Activated CD4-positive, alpha-beta T cell treated with anti-CD3 and anti-CD28 coated beads, Interleukin-2, amount 50 U/mL, for 4 hours (primary cell): ENCODE data around the gene DAGLB.
"Not testable (repeated sequence)": the region's sequence is repeated elsewhere in the genome, so short reads cannot be mapped to it uniquely, and the experiment has no call there.

ENCODE experiments used
- DNase-seq, 2 experiments: peaks; one replicate each; pipeline ENCODE4 v3.0.0-alpha.2; 2020

The DAGLB gene

DNA sequence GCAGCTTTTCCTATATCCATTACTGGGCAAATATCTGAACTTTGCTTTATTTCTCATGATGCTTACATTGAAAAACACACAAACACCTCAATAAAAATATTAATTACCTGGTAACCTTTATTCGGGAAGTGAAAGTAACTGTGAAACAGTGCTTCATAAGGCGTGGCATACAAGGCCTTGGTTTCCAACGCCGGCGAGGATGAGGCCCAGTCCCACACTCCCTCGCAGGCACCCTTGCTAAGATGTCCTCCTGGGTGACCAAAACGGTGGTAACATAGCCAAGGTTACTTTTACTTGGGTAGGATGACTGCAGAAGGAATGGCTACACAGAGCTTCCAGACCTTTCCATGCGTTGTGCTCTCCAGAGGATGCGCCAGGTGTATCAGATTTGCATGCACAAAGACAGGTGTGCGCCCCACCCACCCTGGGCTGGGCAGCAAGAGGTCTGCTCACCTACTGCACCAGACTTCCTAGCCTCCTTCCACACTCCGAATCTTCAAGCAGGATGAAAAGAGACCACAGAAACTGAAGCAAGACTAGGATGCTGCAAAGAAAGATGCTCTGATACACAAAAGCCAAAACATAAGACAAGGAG is 13.3 kb upstream of the DAGLB start:
- no peak for DNase-seq

DNA sequence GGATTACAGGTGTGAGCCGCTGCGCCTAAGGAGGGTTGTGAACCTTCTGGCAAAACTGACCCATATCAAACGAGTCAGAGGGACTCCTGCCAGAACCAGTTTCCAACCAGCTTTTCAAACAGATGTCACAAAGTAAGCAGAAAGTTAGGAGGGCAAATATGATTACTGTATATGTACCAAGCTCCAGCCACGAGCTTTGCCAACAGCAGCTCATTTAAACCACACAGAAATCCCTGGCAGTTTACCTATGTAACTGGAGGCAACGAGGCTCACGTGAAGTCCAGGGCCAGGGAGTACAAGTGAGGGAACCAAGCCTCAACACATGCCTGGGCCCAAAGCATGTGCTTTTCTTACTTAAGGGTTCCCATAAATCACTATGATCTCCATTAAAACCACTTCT is 12.5 kb upstream of the DAGLB start:
- no peak for DNase-seq

DNA sequence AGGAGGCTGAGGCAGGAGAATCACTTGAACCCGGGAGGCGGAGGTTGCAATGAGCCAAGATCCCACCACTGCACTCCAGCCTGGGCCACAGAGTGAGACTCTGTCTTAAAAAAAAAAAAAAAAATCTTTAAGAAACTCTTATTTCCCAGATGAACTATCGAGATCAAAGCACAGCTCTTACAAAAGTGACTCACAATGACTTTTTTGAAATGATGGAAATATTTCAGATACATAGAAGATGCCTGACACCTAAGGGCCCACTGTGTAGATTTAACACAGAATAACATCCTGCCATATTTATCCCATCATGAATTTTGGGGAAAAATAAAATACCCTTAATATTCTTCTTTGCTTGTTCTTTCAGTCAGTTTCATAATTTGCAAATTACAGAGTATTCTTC is 10.9 kb upstream of the DAGLB start:
- DNase-seq = not testable (repeated sequence)

DNA sequence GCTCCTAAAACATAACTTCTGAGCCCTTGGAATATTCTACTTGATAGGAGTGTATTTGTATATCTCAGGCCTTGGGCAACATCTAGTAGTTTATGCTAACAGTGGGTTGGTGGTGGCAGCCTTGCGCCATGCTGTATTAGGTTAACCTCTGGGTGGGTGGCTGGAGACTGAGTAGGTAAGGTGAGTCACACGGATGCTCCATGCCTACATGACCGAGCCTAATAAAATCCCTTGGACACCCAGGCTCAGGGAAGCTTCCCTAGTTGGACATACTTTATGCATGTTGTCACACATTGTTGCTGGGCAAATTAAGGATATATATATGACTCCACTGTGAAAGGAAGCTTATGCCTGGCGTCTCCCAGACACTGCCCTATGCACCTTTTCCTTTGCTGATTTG is 6.0 kb upstream of the DAGLB start:
- no peak for DNase-seq

DNA sequence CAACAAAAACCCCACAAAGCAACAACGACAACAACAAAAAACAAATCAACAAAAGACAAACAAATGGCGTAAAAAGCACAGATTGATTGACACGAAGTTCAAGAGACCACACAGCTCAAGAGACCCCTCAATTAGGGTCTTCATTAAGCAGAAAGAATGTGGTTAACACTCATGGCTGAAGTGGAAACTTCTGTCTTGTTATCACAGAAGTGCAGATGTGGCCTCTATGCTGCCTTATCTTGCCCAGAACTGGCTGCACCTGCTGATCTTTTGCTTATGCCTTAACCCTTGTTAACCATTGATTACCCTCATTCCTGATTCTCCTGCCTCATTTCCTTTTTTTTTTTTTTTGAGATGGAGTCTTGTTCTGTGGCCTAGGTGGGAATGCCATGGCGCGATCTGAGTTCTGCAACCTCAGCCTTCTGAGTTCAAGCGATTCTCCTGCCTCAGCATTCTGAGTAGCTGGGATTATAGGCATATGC is 3.5 kb upstream of the DAGLB start:
- DNase-seq = no peak

DNA sequence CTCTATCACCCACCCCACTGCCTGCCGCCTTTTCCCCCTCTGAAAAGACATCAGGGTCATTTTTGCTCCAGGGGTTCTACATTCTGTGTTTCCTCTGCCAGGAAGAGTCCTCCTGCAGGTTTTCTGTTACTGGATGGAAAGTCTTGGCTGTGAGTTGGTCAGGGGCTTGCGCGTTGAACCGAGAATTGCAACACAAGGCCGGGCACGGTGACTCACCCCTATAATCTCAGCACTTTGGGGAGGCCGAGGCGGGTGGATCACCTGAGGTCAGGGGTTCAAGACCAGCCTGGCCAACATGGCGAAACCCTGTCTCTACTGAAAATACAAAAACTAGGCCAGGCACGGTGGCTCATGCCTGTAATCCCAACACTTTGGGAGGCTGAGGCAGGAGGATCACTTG is 2.8 kb upstream of the DAGLB start:
- DNase-seq = not testable (repeated sequence)

DNA sequence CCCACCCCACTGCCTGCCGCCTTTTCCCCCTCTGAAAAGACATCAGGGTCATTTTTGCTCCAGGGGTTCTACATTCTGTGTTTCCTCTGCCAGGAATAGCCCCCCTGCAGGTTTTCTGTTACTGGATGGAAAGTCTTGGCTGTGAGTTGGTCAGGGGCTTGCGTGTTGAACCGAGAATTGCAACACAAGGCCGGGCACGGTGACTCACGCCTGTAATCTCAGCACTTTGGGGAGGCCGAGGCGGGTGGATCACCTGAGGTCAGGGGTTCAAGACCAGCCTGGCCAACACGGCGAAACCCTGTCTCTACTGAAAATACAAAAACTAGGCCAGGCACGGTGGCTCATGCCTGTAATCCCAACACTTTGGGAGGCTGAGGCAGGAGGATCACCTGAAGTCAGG is 2.1 kb upstream of the DAGLB start:
- DNase-seq = not testable (repeated sequence)

DNA sequence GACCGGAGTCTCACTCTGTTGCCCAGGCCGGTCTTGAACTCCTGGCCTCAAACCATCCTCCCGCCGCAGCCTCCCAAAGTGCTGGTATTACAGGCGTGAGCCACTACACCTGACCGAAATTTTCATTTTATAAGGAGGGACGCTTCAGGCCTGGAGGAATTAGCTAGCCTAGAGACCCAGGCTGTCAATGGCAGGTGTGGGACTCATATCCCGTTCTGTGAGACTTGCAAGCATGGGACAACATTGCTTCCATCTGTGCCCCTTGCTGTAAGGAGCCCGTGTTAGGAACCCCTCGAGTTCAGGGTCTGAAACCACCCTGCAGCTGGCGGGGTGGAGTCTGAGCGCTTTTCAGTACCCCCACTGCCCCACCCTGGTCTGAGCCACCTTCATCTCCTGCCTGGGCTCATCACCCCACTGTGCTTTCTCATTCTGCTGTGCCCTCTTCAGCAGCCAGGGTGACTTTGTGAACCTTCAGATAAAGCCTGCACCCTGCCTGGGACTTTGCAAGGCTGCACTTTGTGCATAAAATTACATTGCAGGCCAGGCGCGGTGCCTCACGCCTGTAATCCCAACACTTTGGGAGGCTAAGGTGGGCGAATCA is 1.3 kb upstream of the DAGLB start:
- no peak for DNase-seq

DNA sequence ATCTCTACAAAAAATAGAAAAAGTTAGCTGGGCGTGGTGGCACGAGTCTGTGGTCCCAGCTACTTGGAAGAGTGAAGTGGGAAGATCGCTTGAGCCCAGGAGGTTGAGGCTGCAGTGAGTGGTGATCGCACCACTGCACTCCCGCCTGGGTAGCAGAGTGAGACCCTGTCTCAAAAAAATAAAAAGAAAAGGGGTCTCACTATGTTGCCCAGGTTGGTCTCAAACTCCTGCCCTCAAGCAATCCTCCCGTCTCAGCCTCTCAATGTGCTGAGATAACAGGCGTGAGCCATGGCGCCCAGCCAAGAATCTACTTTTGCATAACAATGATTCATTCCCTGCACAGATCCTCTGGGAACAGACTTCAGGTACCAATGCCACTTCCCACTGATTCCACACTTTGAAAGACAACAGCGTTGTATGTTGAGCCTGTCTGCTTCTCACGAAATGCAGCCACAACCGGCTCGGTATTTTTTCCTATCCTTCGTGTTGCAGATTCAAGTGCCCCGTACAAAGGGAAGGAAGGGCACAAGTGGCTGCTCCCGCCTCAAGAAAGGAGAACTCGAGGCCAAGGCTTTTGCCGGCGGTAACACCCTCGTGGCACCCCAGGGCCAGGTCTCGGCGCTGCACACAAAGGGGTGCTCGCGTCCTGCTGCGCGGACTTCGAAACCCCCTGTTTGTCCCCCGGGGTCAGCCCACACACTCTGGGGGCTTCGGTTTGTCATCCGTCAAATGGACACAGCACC is 745 bp downstream of the DAGLB start:
- DNase-seq = no peak

DNA sequence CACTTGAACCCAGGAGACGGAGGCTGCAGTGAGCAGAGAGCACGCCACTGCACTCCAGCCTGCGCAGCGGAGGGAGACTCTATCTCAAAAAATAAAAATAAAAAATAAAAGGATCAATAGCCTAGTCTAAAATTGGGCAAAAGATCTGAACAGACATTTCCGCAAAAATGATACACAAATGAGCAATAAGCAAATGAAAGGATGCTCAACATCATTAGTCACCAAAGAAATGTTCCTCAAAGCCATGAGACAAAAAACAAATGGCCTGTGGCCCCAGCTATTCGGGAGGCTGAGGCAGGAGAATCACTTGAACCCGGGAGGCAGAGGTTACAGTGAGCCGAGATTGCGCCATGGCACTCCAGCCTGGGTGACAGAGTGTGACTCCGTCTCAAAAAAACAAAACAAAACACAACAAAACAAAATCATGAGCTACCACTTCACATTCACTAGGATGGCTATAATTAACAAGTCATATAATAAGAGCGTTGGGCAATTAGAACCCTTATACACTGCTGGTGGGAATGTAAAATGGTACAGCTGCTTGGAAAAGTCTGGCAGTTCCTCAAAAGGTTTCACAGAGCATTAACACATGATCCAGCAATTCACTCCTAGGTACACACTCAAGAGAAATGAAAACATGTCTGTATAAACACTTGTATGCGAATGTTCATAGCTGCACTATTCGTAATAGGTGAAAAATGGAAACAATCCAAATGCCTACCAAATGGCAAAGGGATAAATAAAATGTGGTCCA is 3.1 kb downstream of the DAGLB start:
- no peak for DNase-seq

DNA sequence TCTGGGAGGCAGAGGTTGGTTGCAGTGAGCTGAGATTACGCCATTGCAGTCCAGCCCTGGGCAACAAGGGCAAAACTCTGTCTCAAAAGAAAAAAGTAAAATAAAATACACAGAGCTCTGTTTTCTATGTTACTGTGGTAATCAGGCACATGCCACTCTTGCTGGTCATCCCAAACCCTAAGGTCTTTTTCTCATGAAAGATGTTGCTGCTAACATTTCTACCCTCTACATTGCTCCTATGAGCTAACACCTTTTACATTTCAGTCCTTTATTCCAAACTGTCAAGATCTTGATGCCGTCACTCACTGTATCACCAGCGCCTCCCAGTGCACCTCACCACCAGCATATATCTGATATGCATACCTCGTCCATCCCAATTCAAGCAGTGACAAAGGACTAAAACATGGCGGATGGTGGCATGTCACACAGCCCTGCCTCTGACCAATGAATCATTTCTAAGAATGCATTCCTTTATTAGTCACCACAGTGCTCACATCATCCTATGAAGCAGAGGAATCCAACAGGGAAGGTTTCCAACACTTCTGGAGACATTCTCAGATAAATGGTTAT is 4.3 kb downstream of the DAGLB start:
- no peak for DNase-seq

DNA sequence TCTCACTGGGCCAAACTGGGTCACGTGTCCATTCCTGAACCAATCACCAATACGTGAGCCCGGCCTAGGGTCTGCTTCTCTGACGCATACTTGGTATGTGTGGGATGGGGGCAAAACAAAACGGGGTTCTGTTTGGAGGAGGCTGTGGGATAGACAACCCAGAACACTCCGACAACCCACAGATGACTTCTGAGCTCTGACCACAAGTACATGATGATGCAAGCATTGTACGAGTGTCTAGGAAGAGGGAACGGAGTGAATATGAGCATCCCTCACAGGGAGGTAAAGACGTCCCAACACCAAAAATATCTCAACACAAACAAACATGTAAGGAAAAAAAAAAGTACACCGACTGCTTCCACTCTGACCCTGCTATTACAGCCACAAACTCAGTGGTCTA is 5.6 kb downstream of the DAGLB start:
- DNase-seq = no peak

DNA sequence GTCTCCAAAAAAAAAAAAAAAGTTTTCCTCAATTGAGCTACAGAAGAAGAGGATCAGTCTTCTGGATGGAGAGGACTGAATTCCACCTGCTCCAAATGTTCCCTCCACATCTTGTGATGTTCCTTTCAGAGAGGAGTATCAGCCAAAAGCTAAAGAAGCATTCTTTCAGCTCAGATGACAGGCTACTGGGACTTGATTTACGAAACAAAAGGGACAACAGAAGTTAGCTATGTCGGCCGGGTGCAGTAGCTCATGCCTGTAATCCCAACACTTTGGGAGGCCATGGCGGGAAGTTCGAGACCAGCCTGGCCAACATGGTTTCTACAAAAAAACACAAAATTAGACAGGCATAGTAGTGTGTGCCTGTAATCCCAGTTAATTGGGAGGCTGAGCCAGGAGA is 7.4 kb downstream of the DAGLB start:
- DNase-seq = no peak

DNA sequence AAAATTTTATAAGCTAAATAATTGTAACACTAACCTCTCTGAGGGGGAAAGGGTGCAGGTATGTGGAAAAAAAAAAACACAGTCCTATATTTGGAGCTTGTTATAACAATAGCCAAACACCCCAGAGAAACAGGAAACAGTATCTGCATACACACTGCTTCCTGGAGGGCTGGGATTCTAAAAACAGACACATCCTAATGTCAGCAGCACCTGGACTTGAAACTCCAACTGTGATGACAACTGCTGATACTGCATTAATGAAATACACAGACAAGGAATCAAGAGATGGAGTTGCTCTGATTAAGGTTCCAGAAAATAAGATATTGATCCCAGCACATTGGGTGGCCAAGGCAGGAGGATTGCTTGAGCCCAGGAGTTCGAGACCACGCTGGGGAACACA is 9.3 kb downstream of the DAGLB start:
- no peak for DNase-seq

DNA sequence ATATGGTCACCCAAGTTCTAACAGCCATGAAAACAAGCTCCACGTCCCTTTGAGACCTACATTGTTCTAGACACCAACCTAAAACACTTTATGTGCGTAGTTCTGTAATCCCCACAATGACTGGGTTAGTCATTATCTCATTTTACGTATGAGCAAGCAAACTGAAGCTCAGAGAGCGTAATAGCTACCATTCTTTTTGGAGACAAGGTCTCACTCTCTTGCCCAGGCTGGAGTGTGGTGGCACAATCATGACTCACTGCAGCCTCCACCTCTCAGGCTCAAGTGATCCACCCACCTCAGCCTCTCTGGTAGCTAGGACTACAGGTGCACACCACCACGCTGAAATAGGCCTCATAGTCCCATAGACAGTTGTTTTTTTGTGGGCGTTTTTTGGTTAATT is 10.5 kb downstream of the DAGLB start:
- DNase-seq = no peak

DNA sequence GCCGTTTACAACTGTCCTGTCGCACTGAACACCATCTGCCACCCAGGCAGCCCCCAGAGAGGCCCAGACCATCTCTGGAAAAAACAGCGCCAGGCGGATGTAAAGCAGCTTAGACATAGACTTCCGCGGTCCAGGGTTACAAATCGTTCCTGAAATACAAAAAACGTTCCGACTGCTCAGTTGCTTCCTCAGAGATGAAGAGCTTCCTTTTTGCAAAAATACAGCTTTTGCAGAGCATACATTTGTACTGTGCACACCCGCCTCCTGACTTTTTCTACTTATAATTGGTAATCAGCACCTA is 11.4 kb downstream of the DAGLB start:
- DNase-seq = no peak

DNA sequence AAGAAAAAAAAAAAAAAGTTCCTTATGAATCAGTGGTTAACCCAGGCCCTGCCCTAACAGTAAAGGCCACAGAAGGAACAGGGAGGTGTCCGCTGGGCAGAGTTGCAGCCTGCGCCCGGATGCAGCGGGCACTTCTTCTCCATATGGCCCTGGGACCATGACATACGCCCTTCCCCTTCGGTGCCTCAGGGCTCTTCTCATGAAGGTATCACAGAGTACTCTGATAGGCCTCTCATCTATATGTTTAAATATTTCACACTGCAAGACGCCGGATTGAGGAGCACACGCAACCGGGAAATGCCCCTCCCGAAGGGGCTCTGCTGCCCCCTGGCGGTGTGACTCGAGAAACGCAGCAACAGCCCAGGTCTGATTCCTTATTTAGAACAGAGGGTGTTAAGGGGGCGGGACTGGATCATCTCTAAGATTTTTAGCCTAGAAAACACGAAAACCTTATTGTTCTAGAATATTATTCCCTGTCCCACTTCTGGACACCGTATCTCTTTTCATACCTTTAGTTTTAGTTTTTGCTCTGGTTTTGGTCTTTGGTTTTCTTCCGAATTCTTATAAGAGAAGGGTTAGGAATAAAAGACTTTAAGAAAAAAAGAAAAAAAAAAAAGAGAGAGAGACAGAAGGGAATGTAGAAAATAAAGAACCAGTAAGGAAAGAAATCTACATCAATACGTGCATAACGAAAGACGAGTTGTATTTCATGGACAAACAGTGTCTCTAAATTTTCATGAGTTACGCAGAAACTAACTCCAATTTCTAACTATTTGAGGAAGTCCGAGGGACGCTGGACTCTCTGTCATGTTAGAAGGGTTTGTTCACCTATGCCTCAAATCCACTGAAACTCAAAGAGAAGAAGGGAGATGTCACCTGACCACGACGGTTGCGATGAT is 12.0 kb downstream of the DAGLB start:
- DNase-seq = peak; percentile 83 to 86

DNA sequence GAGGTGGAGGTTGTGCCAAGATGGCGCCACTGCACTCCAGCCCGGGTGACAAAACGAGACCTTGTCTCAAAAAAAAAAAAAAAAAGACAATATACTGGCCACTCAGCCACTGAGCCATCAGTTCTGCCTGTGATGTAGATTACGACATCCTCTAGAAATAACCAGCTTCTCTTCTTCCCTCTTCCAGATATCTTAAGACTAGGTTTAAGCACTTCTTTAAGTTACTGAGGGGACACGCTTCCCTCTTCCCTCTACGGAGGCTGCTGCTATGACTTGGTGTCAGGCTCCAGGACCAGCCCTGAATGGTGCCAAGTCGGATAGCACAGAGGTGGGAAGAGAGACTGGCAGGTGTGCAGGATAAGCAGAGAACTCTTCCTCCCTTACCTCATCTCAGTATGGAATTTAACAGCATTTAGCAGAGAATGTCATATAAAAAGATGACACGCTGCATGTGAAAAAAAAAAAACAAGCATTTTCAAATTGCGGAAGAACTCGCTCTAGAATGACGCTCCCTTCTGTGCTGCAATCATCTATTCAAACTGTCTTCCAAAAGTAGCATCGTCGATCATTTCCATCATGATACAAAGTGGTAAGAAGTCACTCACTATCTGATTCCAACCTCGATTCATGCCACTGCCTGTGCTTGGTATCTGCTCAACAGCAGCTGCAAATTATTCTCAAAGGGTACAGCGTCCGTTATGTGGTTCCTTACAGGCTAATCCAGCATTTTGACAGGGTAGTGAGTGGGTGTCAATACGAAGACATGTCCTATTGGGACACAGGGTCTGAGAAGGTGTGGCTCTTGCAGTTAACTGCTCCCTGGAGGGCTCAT is 13.8 kb downstream of the DAGLB start:
- DNase-seq = no peak

DNA sequence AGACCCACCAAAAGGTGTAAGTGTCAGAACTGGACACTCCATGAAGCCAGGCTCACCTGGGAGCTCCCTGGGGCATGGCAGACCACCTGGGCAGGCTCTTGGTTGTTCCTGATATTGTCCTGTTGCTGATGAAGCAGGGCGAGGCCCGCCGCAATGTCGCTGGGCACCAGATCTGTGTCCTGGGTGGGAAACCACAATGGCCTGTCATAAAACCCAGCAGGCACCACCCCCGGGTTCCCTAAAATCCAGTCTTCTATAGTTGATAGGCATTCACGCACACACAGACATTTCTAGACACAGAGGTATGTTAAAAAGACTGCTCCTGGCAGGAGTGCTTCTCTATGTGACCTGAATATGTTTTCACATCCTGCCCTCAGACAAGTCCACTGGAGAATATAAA is 15.0 kb downstream of the DAGLB start:
- DNase-seq = no peak

DNA sequence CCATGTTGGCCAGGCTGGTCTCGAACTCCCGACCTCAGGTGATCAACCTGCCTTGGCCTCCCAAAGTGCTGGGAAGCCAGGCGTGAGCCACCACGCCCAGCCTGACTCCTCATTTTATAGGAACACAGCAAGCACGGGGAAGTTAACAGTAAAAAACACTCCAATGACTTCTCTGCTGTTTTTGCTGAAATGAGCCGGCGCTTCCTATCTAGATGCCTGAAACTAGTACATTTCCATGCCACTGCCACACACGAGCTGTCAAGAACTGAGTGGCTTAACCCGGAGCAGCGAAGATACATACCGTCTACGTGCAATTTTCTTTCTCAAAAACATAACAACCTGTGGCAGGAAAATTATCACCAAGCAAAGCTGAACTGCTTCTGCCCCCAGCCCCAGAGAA is 16.8 kb downstream of the DAGLB start:
- no peak for DNase-seq

DNA sequence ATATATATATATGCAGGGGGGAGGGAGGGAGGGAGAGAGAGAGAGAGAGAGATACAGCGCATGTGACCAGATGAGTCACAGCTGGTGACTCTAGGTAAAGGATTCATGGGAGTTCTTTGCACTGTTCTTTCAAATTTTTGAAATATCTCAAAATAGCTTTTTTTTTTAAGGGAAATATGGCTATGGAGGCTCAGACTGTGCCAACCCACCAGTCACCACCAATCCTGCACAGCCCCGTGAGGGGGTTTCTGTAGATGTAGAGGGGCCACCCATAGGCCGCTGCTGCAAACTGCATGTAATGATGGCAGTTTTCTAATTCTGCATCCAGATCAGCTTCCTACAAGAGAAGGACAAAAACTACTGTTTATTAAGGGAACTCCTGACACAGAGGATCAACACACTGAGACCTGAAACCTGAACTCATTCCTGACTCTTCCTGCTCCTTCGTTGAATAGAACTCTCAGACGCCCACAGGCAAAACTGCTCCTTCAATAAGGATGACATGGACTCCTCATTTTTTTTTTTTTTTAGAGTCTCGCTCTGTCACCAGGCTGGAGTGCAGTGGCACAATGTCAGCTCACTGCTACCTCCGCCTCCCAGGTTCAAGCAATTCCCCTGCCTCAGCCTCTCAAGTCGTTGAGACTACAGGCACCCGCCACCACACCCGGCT is 17.3 kb downstream of the DAGLB start:
- DNase-seq = no peak
